Gastrocnemius medialis (tissue), 4 donors: ENCODE measurements around the gene MYLK3. TPM values are rescaled to one million over a fixed set of nuclear protein-coding genes. Genes with fewer than 3 reads are reported as not detected.

Source experiments
- ATAC-seq, 2 donors: fragments of 150-250 bp; one replicate each; pipeline ENCODE4 v1.9.1; 2016
- DNase-seq, 2 donors: peaks; one replicate each; pipeline ENCODE4 v3.0.0-alpha.2; 2019
- H3K27ac ChIP-seq, 4 donors: fragments of 200-600 bp; sonication (generic); 1 replicate in 1 of 4; 2 replicates in 3 of 4; pipeline ENCODE4 v1.5.1; 2016 to 2018; ENCODE audit warnings: mild to moderate bottlenecking in 2 of 4, moderate library complexity in 1 of 4
- H3K27me3 ChIP-seq, 3 donors: fragments of 200-600 bp; sonication (generic) in 2 of 3; 1 replicate in 1 of 3; 2 replicates in 2 of 3; pipeline versions ENCODE4 v1.5.1 to v1.6.0; 2016 to 2019; ENCODE audit warnings: mild to moderate bottlenecking in 1 of 3, moderate library complexity in 1 of 3
- H3K36me3 ChIP-seq, 2 donors: fragments of 200-600 bp; sonication (generic) in 1 of 2; one replicate each; pipeline ENCODE4 v1.5.1; 2017 to 2018
- H3K4me1 ChIP-seq, 2 donors: fragments of 200-600 bp; sonication (generic) in 1 of 2; one replicate each; pipeline ENCODE4 v1.5.1; 2016 to 2017; ENCODE audit warnings: mild to moderate bottlenecking in 2 of 2
- H3K4me3 ChIP-seq, 4 donors: fragments of 200-600 bp; sonication (generic) in 3 of 4; 1 replicate in 1 of 4; 2 replicates in 3 of 4; pipeline ENCODE4 v1.5.1; 2016 to 2019; ENCODE audit warnings: mild to moderate bottlenecking in 2 of 4
- H3K9me3 ChIP-seq, 3 donors: fragments of 200-600 bp; sonication (generic) in 2 of 3; 1 replicate in 1 of 3; 2 replicates in 2 of 3; pipeline ENCODE4 v1.5.1; 2016 to 2019
- CTCF ChIP-seq, 5 experiments: fragments of 450-650 bp in 3 of 5; fragments of 200-600 bp in 2 of 5; sonication (generic) in 2 of 5; IDR thresholded peaks in 4 of 5; conservative IDR thresholded peaks in 1 of 5; 1 replicate in 4 of 5; 2 replicates in 1 of 5; pipeline ENCODE4 v1.5.1; 2016 to 2019; ENCODE audit warnings: antibody characterized with exemption in 5 of 5, mild to moderate bottlenecking in 3 of 5, moderate library complexity in 3 of 5
- POLR2A ChIP-seq, 2 donors: fragments of 450-650 bp; IDR thresholded peaks; one replicate each; pipeline ENCODE4 v1.6.1; 2017; ENCODE audit warnings: antibody characterized with exemption in 2 of 2, mild to moderate bottlenecking in 2 of 2, moderate library complexity in 2 of 2
- in situ Hi-C, 4 donors: fragments of 200-750 bp; cut with MboI; loops; one replicate each; pipeline versions ENCODE4 v1.15.0 to v1.8.0; 2017; ENCODE audit warnings: low sequenced_read_pairs in 4 of 4
- intact Hi-C: fragments of 100-400 bp; cut with DNase I; formaldehyde crosslinking; loops from one replicate; pipeline ENCODE4 v1.15.1; 2023; ENCODE audit warnings: low total_unique reads
- total RNA-seq, 4 donors: library from RNA; depleted of rRNA; stranded (reverse); fragments of >200 nt; gene quantifications; one replicate each; pipeline versions ENCODE4 v1.1.0 to v1.2.3, GENCODE V29; 2016

MYLK3 gene
- total RNA-seq, 4 donors from 2014 or later = 2.4 to 9.2 (median 5.2) TPM

- H3K36me3 ChIP-seq = no peaks in the 10 kb centered on the region
- TF ChIP-seq CTCF (IDR thresholded peaks at IDR 0.05 in 4 of 5, conservative IDR thresholded peaks at IDR 0.05 in 1 of 5) (no peak), POLR2A (IDR thresholded peaks at IDR 0.05) (no peak)
- H3K27ac ChIP-seq = peak overlapping the region; percentile 9 to 57 (median 26)
- in situ Hi-C loops = no loop called here
- H3K27me3 ChIP-seq = no peaks in the 10 kb centered on the region
- peaks cover 4 to 7% of the 10 kb centered on the region in 2 donors for H3K4me1 ChIP-seq
- no peaks in the 10 kb centered on the region for H3K9me3 ChIP-seq
- DNase-seq (no peak), ATAC-seq (no peak)
- intact Hi-C loops = no loop called here
- H3K4me3 ChIP-seq = no peak overlapping the region
Observed at GRCh38 chr16:46775214-46775613, 27.1 kb upstream of the MYLK3 start.

GRCh38 chr16:46774743-46775177, 26.6 kb upstream of the MYLK3 start:
- intact Hi-C loops = no loop called here
- in situ Hi-C loops = no loop called here

GRCh38 chr16:46772463-46772862, 24.3 kb upstream of the MYLK3 start:
- Histone ChIP-seq H3K27ac (peak overlapping the region in 3 of 4 donors; percentile 10 to 52 (median 43)), H3K27me3 (no peaks in the 10 kb centered on the region), H3K9me3 (no peaks in the 10 kb centered on the region), H3K4me3 (no peak overlapping the region), H3K4me1 (peaks cover 11 to 17% of the 10 kb centered on the region in 2 donors), H3K36me3 (no peaks in the 10 kb centered on the region)
- in situ Hi-C loops (no loop called here), intact Hi-C loops (no loop called here)
- ATAC-seq (no peak), DNase-seq (no peak)
- TF ChIP-seq CTCF (IDR thresholded peaks at IDR 0.05 in 4 of 5, conservative IDR thresholded peaks at IDR 0.05 in 1 of 5) = no peak
- no peak for TF ChIP-seq POLR2A (IDR thresholded peaks at IDR 0.05)

More at GRCh38 chr16:46774743-46775177, 26.6 kb upstream of the MYLK3 start:
- H3K9me3 ChIP-seq = no peaks in the 10 kb centered on the region
- ATAC-seq (no peak), DNase-seq (no peak)
- H3K27ac ChIP-seq = peak overlapping the region in 3 of 4 donors; percentile 9 to 57 (median 39)
- no peaks in the 10 kb centered on the region for H3K36me3 ChIP-seq
- H3K27me3 ChIP-seq = no peaks in the 10 kb centered on the region
- TF ChIP-seq CTCF (IDR thresholded peaks at IDR 0.05 in 4 of 5, conservative IDR thresholded peaks at IDR 0.05 in 1 of 5) = no peak
- TF ChIP-seq POLR2A (IDR thresholded peaks at IDR 0.05) = no peak
- H3K4me3 ChIP-seq = no peak overlapping the region
- peaks cover 4 to 8% of the 10 kb centered on the region in 2 donors for H3K4me1 ChIP-seq

GRCh38 chr16:46768809-46769208, 20.7 kb upstream of the MYLK3 start:
- Histone ChIP-seq H3K4me1 (peaks cover 7 to 10% of the 10 kb centered on the region in 2 donors), H3K27ac (peak overlapping the region; percentile 47 to 79 (median 61)), H3K9me3 (no peaks in the 10 kb centered on the region), H3K36me3 (no peaks in the 10 kb centered on the region), H3K4me3 (peak overlapping the region in 3 of 4 donors; percentile 5 to 24 (median 15)), H3K27me3 (no peaks in the 10 kb centered on the region)
- ATAC-seq = peak; percentile 68 to 83
- peak; percentile 56 to 63 for DNase-seq
- in situ Hi-C loops = no loop called here
- intact Hi-C loops = no loop called here
- TF ChIP-seq CTCF (IDR thresholded peaks at IDR 0.05 in 4 of 5, conservative IDR thresholded peaks at IDR 0.05 in 1 of 5) (no peak), POLR2A (IDR thresholded peaks at IDR 0.05) (no peak)

GRCh38 chr16:46765050-46765449, 16.9 kb upstream of the MYLK3 start:
- H3K27ac ChIP-seq = peak overlapping the region; percentile 78 to 93 (median 90)
- TF ChIP-seq POLR2A (IDR thresholded peaks at IDR 0.05) (no peak), CTCF (IDR thresholded peaks at IDR 0.05 in 4 of 5, conservative IDR thresholded peaks at IDR 0.05 in 1 of 5) (no peak)
- H3K27me3 ChIP-seq = no peaks in the 10 kb centered on the region
- H3K4me3 ChIP-seq = no peak overlapping the region
- DNase-seq = peak in 1 of 2 donors; percentile 2
- in situ Hi-C loops (no loop called here), intact Hi-C loops (no loop called here)
- peaks cover 22 to 27% of the 10 kb centered on the region in 2 donors for H3K4me1 ChIP-seq
- ATAC-seq = no peak
- H3K9me3 ChIP-seq = no peaks in the 10 kb centered on the region
- H3K36me3 ChIP-seq = no peaks in the 10 kb centered on the region
